ENCODE data around the gene OR1A1.
A peak's percentile ranks its signal among the peaks of the same experiment; 100 is the strongest.
"Not testable (repeated sequence)": the region's sequence is repeated elsewhere in the genome, so short reads cannot be mapped to it uniquely, and the experiment has no call there.

OR1A1 gene, protein sequence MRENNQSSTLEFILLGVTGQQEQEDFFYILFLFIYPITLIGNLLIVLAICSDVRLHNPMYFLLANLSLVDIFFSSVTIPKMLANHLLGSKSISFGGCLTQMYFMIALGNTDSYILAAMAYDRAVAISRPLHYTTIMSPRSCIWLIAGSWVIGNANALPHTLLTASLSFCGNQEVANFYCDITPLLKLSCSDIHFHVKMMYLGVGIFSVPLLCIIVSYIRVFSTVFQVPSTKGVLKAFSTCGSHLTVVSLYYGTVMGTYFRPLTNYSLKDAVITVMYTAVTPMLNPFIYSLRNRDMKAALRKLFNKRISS

DNA sequence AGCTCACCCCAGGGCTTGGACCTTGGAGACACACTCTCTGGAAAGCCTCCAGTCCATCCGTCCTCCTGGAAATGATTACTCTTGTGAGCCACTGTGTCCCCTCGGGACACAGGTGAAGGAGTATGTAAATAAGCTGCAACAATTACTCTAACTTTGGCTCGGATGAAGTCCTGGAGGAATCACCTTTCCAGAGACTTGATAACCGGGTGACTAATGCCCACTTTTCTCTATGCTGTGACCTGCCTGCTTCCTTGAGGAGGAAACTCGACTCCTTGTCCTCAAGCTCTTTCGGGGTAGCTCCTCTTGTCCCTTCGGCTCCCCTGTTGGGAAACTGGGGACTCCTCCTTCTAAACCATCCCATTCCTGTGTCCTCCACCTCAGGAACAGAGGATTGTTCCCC is at the start of gene OR1A1:
Gene OR1A1 (plus strand): TSS at position 301 of the 400 bp plus-strand sequence. CDS start 7,954 bp downstream, outside the sequence.
- DNase-seq: no peak

DNA sequence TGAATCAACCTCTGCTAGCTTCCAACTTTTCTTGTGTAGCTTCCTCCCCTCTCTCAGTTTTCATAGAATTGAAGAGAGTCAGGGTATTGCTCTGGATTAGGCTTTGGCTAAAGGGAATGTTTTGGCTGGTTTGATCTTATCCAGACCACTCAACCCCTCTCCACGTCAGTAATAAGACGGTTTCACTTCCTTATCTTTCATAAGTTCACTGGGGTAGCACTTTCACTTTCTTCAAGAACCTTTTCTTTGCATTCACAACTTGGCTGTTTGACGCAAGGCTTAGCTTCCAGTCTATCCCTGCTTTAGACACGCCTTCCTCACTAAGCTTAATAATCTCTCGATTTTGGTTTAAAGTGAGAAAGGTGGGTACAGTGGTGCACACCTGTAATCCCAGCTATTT is 39.9 kb upstream of the OR1A1 start:
- DNase-seq: no peak

DNA sequence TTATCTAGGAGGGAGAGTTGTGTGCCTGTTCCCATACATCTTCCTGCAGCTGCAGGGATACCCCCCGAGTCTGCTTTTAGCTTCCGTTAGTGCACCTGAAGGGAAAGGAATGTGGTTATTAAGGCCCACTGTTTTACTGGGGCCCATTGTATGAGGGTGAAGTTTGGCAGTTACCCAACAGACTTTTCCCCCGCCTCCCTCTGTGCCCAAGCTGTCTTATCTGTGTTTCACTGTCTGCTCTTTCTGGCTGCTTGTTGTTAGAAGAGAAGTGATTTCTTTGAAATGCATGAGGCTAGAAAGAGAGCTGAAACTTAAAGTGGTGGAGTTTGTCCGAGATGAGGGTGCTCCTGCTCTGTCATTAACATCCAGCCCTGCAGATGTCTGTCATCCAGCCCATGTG is 17.5 kb upstream of the OR1A1 start:
- no peak for DNase-seq

DNA sequence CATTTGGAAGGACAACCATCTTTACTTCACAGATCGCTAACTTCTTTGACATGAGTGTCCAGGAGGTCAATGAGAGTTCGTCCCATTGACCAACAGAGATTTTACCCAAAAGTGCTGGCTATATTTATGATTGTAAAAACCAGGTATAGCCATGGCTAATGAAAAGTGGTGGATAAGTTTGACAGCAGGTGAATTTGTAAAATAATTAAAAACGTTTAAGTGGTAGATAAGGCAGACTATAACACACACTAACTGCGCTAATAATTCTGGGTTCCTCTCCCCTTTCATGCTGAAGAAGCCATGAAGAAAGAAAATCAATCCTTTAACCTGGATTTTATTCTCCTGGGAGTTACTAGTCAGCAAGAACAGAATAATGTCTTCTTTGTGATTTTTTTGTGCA is 10.2 kb upstream of the OR1A1 start, which contains the start of gene OR1A2:
Gene OR1A2 (plus strand): TSS at position 301 of the 400 bp plus-strand sequence. CDS start 0 bp downstream, at position 301.
- DNase-seq: no peak

DNA sequence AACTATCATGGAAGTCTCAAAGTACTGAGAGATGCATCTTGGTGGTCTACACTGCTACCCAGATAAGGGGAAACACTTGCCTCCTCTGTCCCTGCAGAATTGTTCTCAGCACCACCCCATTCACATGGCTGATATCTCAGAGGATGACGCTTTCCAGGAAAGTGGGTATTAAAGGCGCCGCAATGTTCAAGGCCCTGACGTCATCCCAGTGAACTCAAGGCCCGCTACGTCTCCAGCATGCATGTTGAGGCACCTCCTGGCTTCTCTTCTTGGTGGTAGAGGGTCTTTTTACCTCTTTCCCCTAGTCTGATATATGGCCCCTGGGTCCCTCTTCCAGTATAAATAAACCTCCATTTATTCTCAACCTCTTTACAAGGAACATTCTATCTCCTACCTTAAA is 1.0 kb downstream of the OR1A1 start:
- no peak for DNase-seq

DNA sequence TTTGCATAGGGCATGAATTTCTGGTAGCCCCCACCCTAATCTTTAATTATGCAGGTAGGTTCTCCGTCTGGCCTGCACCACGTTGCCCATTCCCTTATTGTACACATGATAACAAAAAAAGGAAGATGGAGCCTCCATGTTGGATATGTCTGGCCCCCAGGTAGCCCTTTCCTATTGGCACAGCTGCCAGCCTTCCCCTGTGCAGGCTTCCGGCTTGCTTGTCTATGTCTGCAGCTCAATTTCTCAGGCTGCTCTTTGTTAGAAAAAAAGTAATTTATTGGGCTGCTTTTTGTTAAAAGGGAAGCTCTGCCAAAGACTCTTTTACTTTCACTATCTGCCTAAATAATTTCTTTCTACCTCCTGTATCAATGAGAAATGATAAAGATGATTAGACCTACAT is 5.5 kb downstream of the OR1A1 start:
- no peak for DNase-seq

DNA sequence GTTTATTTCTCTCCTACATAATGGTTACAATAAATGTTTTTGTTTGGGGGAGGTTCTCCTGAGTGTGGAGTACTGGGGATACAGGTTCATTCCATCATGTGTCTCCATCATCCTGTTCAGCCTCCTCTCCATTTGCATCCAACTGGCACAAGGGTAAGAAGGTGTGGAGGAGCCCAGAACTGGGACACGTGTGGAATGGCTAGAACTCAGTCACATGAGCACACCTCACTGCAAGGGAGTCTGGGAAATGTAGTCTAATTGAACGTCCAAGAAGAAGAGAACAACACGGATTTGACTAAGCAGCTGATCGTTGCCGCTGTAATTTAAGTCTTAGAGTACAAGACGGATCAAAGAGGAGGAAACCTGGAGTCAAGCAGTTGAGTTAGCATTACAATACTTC is 6.1 kb downstream of the OR1A1 start:
- no peak for DNase-seq

DNA sequence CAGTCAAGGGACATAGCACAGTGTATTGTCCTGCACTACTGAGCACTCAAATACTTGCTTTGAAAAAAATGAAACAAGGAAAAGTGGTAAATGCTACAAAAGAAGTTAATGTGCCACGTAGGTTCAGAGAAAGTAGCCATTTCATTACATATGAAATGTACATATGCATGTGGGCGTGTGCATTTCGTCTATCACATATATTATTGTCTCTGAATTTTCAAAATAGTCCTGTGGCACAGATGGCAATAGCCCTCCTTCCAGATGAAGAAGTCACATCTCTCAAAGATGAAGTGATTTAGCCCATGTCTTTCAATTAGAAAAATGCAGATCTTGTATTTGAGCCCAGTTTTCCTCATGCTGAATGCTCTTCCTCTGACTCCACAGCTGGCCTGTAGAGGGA is 12.5 kb downstream of the OR1A1 start:
- DNase-seq: not testable (repeated sequence)

DNA sequence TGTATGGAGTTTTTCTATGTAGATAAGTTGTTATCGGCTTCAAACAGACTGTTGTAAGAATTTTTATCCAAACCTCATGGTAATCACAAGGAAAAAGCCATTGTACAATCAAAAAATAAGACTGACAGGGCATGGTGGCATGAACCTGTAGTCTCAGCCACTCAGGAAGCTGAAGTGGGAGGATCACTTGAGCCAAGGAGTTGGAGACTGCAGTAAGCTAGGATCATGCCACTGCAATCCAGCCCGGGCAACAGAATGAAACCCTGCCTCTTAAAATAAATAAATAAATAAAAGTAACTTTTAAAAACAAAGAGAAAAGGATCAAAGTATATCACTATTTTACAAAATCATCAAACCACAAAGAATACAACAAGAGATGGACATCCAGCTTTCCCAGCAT is 14.4 kb downstream of the OR1A1 start:
- no peak for DNase-seq

DNA sequence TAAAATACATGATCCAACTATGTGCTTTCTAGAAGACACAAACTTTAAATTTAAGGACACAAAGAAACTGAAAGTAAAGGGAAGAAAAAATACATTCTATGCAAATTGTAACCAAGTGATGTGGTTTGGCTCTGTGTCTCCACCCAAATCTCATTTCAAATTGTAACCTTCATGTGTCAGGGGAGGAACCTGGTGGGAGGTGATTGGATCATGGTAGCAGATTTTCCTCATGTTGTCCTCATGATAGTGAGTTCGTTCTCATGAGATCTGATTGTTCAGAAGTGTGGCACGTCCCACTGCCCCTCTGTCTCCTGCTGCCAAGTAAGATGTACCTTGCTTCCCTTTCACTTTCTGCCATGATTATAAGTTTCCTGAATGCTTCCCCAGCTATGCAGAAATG is 15.0 kb downstream of the OR1A1 start:
- peak in 2 of 6 experiments; percentile 4 to 5 for DNase-seq

DNA sequence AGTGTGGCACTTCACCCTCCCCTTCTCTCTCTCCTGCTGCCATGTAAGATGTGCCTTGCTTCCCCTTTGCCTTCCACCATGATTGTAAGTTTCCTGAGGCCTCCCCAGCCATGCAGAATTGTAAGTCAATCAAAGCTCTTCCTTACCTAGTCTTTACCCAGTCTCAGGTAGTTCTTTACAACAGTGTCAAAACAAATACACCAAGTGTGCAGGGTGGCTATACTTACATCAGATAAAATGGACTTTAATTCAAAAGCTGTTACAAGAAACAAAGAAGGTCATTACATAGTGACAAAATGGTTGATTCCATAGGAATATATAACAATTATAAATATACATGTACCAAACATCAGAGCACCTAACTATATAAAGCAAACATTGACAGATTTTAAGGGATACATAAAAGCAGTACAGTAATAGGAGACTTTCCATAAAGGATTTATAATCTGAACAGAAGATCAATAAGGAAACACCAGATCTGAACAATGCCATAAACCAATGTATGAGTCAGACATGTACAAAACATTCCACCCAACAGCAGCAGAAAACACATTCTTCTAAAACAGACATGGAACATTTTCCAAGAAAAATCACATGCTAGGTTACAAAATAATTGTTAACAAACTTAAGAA is 17.4 kb downstream of the OR1A1 start:
- not testable (repeated sequence) for DNase-seq

DNA sequence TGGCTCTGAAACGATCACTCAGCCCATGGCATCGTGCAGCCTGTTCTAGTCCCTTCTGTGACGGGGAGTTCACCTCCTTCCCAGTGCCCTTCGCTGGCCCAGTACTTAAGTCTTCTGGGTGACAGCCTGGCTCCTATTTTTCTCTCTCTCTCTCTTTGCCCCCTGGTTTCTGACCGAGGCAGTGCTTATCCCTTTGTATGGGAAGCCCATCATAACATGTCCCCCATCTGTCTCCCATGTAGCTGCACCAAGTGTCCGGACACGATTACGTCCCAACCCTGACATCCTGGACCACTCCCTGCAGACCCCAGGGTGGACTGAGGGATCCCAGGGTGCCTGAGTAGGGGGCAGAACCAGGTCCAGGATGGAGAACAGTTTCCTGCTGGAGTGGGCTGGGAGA is 24.8 kb downstream of the OR1A1 start:
- not testable (repeated sequence) for DNase-seq

DNA sequence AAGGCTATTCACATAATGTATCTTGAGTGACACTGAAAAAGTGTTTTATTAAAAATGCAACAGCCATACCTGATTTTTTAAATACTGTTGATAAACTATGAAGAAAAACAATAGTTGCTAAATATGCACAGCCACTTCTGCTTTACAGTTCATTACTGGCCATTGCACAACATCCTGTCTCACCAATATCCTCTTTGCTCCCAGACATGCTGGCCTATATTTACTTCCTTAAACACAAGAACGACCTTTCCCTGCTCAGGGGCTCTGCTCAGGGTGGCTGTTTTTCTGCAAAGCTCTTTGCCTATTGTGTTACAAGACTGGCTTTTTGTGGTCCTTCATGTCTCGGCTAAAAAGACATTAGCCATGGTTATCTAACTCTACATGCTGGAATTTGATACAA is 31.2 kb downstream of the OR1A1 start:
- not testable (repeated sequence) for DNase-seq

DNA sequence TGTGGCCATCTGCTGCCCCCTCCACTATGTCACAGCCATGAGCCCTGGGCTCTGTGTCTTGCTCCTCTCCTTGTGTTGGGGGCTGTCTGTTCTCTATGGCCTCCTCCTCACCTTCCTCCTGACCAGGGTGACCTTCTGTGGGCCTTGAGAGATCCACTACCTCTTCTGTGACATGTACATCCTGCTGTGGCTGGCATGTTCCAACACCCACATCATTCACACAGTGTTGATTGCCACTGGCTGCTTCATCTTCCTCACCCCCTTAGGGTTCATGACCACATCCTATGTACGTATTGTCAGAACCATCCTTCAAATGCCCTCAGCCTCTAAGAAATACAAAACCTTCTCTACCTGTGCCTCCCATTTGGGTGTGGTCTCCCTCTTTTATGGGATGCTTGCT is 33.6 kb downstream of the OR1A1 start:
- DNase-seq: not testable (repeated sequence)

DNA sequence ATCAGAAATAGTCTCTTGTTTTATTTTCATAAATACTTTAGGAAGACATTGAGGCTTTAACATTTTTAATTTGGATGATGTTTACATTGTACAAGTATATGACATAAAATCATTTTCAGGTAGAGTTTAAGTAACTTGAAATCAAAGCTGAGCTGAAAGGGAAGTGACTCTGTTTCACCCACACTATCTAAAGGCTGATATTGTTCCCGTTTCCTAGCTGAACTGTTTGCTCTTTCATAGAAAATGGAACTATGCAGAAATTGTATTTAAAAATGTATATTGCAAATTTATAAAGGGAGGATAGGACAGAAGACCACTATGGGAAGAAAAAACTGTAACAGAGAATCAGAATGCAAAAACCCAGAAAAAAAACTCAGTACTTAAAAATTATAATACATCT is 37.4 kb downstream of the OR1A1 start:
- not testable (repeated sequence) for DNase-seq

DNA sequence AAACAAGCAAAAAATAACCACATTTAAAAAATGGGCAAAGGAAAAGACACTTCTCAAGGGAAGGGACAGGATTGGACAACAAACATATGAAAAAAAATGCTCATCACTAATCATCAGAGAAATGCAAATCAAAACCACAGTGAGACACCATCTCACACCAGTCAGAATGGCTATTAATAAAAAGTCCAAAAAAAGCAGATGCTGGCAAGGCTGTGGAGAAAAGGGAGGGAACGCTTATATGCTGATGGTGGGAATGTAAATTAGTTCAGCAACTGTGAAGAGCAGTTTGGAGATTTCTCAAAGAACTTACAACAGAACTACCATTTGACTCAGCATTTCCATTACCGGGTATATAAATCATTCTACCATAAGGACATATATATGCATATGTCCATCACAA is 41.5 kb downstream of the OR1A1 start:
- not testable (repeated sequence) for DNase-seq

DNA sequence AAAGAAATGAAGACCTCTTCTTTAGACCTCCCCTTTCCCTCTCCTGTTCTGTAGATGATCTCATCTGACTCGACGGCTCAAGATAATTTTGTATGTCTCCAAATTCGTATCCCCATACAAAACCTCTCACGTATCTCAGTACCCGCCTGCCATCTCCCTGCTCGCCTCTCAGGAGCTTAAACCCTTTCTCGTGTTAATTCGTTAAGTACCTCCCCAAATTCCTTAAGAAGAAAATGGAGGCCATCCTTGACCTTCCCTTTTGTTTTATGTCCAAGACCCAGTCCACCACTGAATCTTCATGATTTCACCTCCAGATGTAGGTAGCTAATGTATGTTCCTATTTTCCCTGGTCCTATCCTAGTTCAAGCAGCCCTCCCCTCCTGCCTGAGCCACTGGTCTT is 49.1 kb downstream of the OR1A1 start:
- no peak for DNase-seq

DNA sequence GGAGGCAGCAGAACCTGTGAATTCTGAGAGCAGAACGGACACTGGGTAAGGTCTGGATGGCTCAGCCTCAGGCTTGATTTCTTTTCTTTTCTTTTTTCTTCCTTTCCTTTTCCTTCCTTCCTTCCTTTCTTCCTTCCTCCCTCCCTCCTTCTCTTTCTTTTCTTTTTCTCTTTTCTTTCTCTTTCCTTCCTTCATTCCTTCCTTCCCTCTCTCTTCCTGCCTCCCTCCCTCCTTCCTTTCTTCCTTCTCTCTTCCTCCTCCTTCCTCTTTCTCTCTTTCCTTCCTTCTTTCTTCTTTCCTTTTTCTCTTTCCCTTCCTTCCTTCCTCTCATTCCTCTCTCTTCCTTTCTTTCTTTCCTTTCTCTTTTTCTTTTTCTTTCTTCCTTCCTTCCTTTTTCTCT is 52.7 kb downstream of the OR1A1 start:
- no peak for DNase-seq

DNA sequence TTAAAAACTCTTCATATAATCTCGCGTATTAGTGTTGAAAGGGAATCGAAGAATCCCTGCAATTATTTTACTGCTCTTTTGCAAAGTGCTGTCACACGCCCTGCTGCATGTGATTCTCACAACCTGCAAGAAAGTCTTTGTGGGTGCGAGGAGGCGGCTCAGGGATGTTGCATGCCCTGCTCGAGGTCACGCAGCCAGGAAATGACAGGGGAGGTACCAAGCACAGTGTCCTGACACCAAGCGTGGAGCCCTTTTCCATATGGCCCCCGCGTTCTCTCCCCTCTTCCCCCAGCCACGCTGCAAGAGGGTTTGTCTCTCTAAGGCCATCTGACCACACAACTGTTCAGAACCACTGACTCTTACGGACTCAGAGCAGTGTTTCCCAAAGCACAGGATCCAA is 53.1 kb downstream of the OR1A1 start:
- no peak for DNase-seq

All from stimulated activated naive CD4-positive, alpha-beta T cell (primary cell).